RWPE1 (cell line): ENCODE measurements around the gene C1orf141.

Source experiments
- CTCF ChIA-PET: fragments of 350-600 bp; sonication (Branson Sonifier 250); formaldehyde crosslinking; extraction: SDS; loops from one replicate; lab custom pipeline; 2021; lab: Yijun Ruan, JAX
- POLR2A ChIA-PET: fragments of 400-600 bp; formaldehyde crosslinking; extraction: SDS; loops from one replicate; lab custom pipeline; 2020; ENCODE audit warnings: antibody characterized with exemption; ENCODE audit not compliant: low non-redundant PET; lab: Yijun Ruan, JAX
- DNase-seq: peaks from one replicate; pipeline ENCODE4 v3.0.0; 2012; ENCODE audit warnings: low spot score
- H3K27ac ChIP-seq: fragments of 450-650 bp; 2 replicates; pipeline ENCODE4 v1.5.1; 2017
- TF ChIP-seq, protein P1 (sequence below): fragments of 450-650 bp; conservative IDR thresholded peaks from 2 replicates; pipeline ENCODE4 v1.5.1; 2017; ENCODE audit warnings: low read depth, mild to moderate bottlenecking

The C1orf141 gene

DNA sequence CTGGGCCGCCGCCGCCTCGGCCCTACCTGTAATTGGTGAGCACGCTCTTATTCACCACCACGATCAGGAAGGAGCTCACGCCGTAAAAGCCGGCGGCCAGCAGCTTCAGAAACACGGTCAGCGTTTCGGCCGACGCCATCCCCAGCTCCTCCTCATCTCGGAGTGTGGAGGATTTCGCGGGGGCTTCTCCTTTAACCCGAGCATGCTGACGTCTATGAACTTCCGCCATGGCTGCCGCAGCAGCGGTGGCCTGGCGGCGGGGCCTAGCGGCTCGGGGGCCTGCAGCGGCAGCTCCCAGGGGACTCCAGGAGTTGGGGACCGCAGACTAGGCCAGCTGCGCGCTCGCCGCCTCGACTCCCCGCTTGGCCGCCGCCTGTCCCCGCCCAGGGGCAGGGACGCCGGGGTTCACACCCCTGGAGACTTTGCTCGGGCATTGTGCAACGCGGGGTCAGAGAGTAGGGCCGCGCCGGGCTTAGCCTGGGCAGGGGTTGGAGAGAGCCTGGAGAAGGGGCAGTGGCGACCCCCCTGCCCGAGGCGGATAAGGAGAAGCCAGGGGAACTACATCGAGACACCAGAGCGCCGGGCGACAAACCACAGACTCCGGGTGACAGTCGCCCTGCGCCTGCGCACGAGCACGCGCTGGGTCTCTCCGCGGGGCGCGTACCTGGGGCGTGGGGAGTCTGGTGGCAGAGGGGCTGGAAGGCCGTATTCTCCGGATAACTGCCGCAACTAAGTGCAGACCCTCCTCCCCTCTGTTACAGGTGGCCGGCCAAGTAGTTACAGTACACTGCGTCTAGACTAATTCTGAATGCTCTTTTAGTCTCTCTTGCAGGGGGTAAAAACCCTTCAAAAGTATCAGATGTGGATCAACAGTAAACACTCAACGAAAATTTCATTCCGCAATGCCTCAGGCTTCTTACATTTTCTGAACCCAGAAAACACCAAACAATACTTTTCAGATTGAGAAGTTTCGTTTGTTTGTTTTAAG is 80.7 kb downstream of the C1orf141 start, which contains the start of gene SLC35D1:
TSS of gene SLC35D1 (minus strand) at position 364 of the 988 bp plus-strand sequence. CDS start at position 229, 135 bp downstream.
- peak within 1 kb of the TSS; percentile 89 for H3K27ac ChIP-seq
- POLR2A ChIA-PET, result interaction anchor here (0.6 kb wide), 2 partner anchors 87 to 180 kb away, joined by 3 to 7 read pairs; no protein-coding TSS in a partner anchor
- CTCF ChIA-PET, result interaction anchor here (0.6 to 2.0 kb wide), 2 partner anchors 58 to 92 kb away, joined by 3 to 4 read pairs; no protein-coding TSS in a partner anchor
- TF ChIP-seq, protein P1, sequence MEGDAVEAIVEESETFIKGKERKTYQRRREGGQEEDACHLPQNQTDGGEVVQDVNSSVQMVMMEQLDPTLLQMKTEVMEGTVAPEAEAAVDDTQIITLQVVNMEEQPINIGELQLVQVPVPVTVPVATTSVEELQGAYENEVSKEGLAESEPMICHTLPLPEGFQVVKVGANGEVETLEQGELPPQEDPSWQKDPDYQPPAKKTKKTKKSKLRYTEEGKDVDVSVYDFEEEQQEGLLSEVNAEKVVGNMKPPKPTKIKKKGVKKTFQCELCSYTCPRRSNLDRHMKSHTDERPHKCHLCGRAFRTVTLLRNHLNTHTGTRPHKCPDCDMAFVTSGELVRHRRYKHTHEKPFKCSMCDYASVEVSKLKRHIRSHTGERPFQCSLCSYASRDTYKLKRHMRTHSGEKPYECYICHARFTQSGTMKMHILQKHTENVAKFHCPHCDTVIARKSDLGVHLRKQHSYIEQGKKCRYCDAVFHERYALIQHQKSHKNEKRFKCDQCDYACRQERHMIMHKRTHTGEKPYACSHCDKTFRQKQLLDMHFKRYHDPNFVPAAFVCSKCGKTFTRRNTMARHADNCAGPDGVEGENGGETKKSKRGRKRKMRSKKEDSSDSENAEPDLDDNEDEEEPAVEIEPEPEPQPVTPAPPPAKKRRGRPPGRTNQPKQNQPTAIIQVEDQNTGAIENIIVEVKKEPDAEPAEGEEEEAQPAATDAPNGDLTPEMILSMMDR, result no peak
- peak; percentile 64 for DNase-seq

DNA sequence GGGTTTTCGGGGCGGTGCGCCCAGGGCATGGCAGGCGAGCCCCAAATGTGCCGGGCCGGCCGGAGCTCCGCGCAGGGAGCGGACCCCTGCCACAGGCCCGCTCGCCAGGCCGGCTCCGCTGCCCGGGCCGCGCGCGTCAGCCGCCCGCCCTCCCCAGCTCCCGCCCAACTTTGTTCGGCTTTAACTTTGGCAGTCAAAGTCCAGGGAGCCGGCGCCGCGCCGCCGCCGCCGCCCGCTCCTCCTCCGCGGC is 81.3 kb downstream of the C1orf141 start:
- TF ChIP-seq, protein P1, result no peak
- peak overlapping the region; percentile 89 for H3K27ac ChIP-seq
- ChIA-PET POLR2A (interaction anchor here (0.6 kb wide), 1 partner anchor 180 kb away, joined by 7 read pairs; no protein-coding TSS in a partner anchor), CTCF (interaction anchor here (2.0 kb wide), 1 partner anchor 57 kb away, joined by 4 read pairs; no protein-coding TSS in a partner anchor)
- no peak for DNase-seq

DNA sequence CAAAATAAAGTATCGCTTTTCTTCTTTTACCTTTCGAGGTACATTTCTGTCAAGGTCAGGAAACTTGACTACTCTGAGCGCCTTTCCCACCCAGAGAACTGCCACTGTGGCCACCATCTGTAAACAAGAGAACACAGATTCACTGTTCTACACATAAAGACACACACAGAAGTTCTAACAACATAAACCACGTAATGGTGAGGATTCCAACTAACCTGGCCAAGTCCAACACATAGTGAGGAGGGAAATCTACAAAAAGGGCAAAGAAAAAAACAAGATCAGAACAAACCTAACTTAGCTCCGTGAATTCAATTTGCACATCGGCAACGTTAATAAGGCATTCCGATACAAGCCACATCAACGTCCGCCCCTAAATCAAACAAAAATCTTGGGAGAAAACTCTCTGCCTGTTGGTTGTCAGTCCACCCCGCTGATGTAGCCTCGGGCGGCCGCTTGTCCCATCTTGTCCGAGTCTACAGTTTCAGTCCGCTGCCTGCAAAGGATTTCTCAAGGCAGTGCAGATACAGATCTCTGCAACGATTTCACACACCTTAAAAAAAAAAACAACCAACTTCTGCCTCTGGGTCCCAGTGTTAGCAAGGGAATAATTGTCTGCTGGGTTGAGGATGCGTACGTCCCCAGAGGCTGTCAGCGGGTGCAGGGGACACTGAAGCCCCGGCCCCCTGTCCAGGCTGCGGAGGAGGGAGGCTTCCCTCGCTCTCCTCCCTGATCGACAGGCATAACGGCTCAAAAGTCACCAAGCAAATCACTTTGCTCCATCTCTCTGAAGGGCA is 81.8 kb downstream of the C1orf141 start:
- ChIA-PET CTCF (interaction anchor here (2.0 kb wide), 1 partner anchor 57 kb away, joined by 4 read pairs; no protein-coding TSS in a partner anchor), POLR2A (interaction anchor here (0.5 kb wide), 1 partner anchor 61 kb away, joined by 5 read pairs; no protein-coding TSS in a partner anchor)
- H3K27ac ChIP-seq, result peak overlapping the region; percentile 89
- TF ChIP-seq, protein P1, result no peak
- peak; percentile 81 for DNase-seq

DNA sequence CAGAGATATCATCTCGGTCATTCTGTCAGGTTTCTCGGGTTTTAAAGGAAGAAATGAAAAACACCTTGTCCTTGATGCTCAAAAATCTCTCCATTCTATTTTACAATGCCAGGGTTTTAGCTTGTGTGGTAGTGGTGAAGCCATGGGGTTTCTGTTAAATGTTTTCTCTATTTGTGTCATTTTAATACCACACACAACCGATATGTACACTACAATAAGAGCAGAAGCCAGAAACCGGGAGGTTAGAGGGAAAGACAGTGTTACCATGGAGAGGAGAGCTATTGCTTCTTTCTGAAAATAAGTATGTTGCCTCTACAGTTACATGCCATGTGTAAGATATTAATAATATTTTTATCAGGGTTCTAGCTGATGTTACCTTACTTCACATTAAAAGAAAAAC is 83.6 kb downstream of the C1orf141 start:
- CTCF ChIA-PET, result interaction anchor here (0.5 to 0.6 kb wide), 3 partner anchors 26 to 297 kb away, joined by 3 to 4 read pairs (median 3); no protein-coding TSS in a partner anchor
- H3K27ac ChIP-seq, result no peak overlapping the region
- POLR2A ChIA-PET, result no interaction called here
- DNase-seq, result no peak
- TF ChIP-seq, protein P1, result no peak

GRCh38 chr1:67044631-67045270 is 90.0 kb downstream of the C1orf141 start:
- TF ChIP-seq, protein P1, result no peak
- H3K27ac ChIP-seq, result no peak overlapping the region
- CTCF ChIA-PET, result no interaction called here
- DNase-seq, result no peak
- POLR2A ChIA-PET, result no interaction called here
